GM19240 (cell line): ENCODE results near the gene CRTC2.
A peak's percentile ranks its signal among the peaks of the same experiment; 100 is the strongest.
"Not testable (repeated sequence)": the region's sequence is repeated elsewhere in the genome, so short reads cannot be mapped to it uniquely, and the experiment has no call there.

ENCODE experiments used
- DNase-seq: peaks from one replicate; pipeline ENCODE4 v3.0.0; 2011; ENCODE audit warnings: low spot score; ENCODE audit not compliant: insufficient read length

Gene CRTC2

GRCh38 chr1:153958111-153958960 is at the start of gene CRTC2:
Gene CRTC2, minus strand, starts transcription at chr1:153958612. Its CDS starts 115 bp downstream, at chr1:153958497.
- peak; percentile 92 for DNase-seq

- DNase-seq, result no peak
Measured at GRCh38 chr1:154006136-154006535, 47.7 kb upstream of the CRTC2 start.

- no peak for DNase-seq
Measured at GRCh38 chr1:154000420-154000819, 42.0 kb upstream of the CRTC2 start.

GRCh38 chr1:153996882-153997281 is 38.5 kb upstream of the CRTC2 start:
- not testable (repeated sequence) for DNase-seq

GRCh38 chr1:153995640-153996039 is 37.2 kb upstream of the CRTC2 start:
- DNase-seq, result no peak

GRCh38 chr1:153995202-153995601 is 36.8 kb upstream of the CRTC2 start:
- no peak for DNase-seq

GRCh38 chr1:153991806-153992205 is 33.4 kb upstream of the CRTC2 start:
- no peak for DNase-seq

- no peak for DNase-seq
Measured at GRCh38 chr1:153991151-153991630, 32.8 kb upstream of the CRTC2 start.

- DNase-seq, result peak; percentile 82
Measured at GRCh38 chr1:153990468-153991150, 32.2 kb upstream of the CRTC2 start, which contains the start of gene RPS27. Gene RPS27, plus strand, starts transcription at chr1:153990762. Its CDS starts 35 bp downstream, at chr1:153990797.

- DNase-seq, result no peak
Measured at GRCh38 chr1:153987621-153988020, 29.2 kb upstream of the CRTC2 start.

- no peak for DNase-seq
Measured at GRCh38 chr1:153985941-153986761, 27.7 kb upstream of the CRTC2 start, which contains the start of gene RAB13. Gene RAB13, minus strand, starts transcription at chr1:153986339. Its CDS starts 103 bp downstream, at chr1:153986236.

GRCh38 chr1:153985341-153985912 is 27.0 kb upstream of the CRTC2 start:
- no peak for DNase-seq

- DNase-seq, result no peak
Measured at GRCh38 chr1:153984123-153984894, 25.9 kb upstream of the CRTC2 start.

GRCh38 chr1:153981735-153982134 is 23.3 kb upstream of the CRTC2 start:
- DNase-seq, result not testable (repeated sequence)

GRCh38 chr1:153979091-153979490 is 20.7 kb upstream of the CRTC2 start:
- not testable (repeated sequence) for DNase-seq

- no peak for DNase-seq
Measured at GRCh38 chr1:153978274-153978909, 20.0 kb upstream of the CRTC2 start.

- peak; percentile 66 for DNase-seq
Measured at GRCh38 chr1:153977250-153978240, 19.1 kb upstream of the CRTC2 start, which contains the start of gene JTB. Gene JTB, minus strand, starts transcription at chr1:153977674. Its CDS starts 422 bp downstream, at chr1:153977252.

- DNase-seq, result no peak
Measured at GRCh38 chr1:153976819-153977249, 18.4 kb upstream of the CRTC2 start.
